ENCODE measurements around the gene MEIS2.

MEIS2 gene

GRCh38 chr15:36942248-36942827 lies 158.0 kb downstream of the MEIS2 start:
- no peak overlapping the region for H3K4me3 ChIP-seq (ENCODE audit: low read length)
- no peak for DNase-seq (ENCODE audit: low read depth)
- TF ChIP-seq, protein P1, sequence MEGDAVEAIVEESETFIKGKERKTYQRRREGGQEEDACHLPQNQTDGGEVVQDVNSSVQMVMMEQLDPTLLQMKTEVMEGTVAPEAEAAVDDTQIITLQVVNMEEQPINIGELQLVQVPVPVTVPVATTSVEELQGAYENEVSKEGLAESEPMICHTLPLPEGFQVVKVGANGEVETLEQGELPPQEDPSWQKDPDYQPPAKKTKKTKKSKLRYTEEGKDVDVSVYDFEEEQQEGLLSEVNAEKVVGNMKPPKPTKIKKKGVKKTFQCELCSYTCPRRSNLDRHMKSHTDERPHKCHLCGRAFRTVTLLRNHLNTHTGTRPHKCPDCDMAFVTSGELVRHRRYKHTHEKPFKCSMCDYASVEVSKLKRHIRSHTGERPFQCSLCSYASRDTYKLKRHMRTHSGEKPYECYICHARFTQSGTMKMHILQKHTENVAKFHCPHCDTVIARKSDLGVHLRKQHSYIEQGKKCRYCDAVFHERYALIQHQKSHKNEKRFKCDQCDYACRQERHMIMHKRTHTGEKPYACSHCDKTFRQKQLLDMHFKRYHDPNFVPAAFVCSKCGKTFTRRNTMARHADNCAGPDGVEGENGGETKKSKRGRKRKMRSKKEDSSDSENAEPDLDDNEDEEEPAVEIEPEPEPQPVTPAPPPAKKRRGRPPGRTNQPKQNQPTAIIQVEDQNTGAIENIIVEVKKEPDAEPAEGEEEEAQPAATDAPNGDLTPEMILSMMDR (IDR thresholded peaks at IDR 0.05; ENCODE audit: insufficient read depth, low read depth, low read length, missing control alignments): no peak

DNA sequence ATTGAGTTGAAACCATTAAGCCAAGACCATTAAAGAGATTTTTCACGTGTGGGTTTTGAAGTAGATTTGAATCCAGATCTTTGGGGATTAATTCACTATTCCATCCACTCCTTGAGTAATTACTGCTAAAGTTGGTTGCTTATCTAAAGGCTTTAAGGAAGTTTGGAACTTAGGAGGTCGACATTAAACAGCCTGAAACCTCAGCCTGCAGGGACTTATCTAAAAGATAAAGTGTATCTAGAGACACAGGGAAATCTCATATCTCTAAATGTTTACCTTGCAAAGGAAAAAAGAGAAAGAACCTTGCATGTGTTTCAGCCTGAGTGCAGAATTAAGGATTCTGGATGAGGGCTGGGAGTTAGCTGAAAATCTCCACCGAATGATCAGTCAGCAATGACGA lies 158.6 kb downstream of the MEIS2 start:
- TF ChIP-seq, protein P1 (IDR thresholded peaks at IDR 0.05; ENCODE audit: insufficient read depth, low read depth, low read length, missing control alignments): no peak
- no peak overlapping the region for H3K4me3 ChIP-seq (ENCODE audit: low read length)
- no peak for DNase-seq (ENCODE audit: low read depth)

DNA sequence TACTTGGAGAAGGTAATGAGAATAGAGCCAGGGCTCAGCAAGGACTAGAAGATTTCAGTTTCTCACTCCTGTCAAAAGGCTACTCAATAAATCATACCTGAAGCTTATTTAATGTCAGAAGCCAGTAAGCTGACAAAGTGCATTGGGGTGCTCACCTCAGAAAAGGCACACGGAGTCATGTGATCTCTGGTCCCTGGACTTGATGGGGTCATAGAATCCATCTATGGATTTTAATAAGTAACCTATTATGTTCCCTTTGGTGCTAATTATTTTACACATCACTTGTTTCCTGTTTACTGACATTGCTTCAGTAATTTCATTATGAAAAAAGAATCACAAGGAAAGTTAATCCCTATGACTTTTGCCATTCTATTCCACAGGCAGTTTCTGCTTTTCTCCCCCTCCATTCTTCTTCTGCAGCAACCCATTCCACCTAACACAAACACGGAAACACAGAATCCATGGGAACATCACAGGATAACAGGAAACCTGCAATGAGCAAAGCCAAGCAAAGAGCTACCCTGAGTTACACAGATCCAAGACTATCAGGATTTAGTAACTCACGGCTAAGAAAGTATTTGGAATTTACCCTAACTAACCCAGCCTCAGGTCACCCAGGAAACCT lies 159.6 kb downstream of the MEIS2 start:
- no peak overlapping the region for H3K4me3 ChIP-seq (ENCODE audit: low read length)
- TF ChIP-seq, protein P1 (IDR thresholded peaks at IDR 0.05; ENCODE audit: insufficient read depth, low read depth, low read length, missing control alignments): no peak
- no peak for DNase-seq (ENCODE audit: low read depth)

DNA sequence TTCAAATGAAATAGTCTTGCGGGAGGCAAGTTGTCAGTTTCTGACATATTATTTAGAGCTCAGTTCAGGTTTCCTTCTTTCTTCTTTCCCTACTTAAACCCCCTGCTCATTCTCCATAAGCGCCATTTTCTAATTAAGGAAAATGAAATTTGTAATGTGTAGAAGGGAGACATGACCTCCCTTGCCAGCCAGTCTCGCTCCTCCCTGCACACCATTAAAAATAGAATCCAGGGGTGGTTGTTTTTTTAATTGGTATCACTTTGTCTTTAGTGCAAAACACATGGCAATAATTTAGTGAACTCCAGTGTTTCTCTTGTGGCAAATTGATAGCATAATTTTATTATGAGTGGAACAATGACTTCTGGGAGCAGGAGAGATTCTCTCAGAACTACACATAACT lies 160.1 kb downstream of the MEIS2 start:
- TF ChIP-seq, protein P1 (IDR thresholded peaks at IDR 0.05; ENCODE audit: insufficient read depth, low read depth, low read length, missing control alignments): no peak

GRCh38 chr15:36938764-36939163 lies 161.6 kb downstream of the MEIS2 start:
- no peak for DNase-seq (ENCODE audit: low read depth)
- no peak overlapping the region for H3K4me3 ChIP-seq (ENCODE audit: low read length)
- TF ChIP-seq, protein P1 (IDR thresholded peaks at IDR 0.05; ENCODE audit: insufficient read depth, low read depth, low read length, missing control alignments): no peak

More for the DNA sequence above, 160.1 kb downstream of the MEIS2 start:
- no peak overlapping the region for H3K4me3 ChIP-seq (ENCODE audit: low read length)
- DNase-seq (ENCODE audit: low read depth): no peak

DNA sequence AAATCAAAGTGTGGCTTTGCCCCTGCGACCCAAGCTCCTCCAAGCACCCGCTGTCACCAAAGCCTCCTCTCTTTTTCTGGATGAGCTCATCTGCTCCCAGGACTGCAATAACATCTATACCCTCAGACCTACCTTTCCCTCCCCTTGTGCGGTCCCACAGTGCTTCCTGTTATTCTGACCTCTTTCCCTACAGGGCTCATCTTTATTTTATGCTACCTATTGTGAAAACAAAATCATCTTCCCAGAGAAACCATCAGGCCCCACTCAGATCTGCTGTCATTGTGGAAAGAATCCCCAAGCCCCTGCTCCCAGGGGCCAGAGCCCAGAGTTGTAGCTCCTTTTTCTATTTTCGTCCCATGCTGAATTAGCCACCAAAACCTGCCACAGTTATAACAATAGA lies 162.2 kb downstream of the MEIS2 start:
- H3K4me3 ChIP-seq (ENCODE audit: low read length): no peak overlapping the region
- no peak for DNase-seq (ENCODE audit: low read depth)
- TF ChIP-seq, protein P1 (IDR thresholded peaks at IDR 0.05; ENCODE audit: insufficient read depth, low read depth, low read length, missing control alignments): no peak

- no peak for DNase-seq (ENCODE audit: low read depth)
- TF ChIP-seq, protein P1 (IDR thresholded peaks at IDR 0.05; ENCODE audit: insufficient read depth, low read depth, low read length, missing control alignments): no peak
- no peak overlapping the region for H3K4me3 ChIP-seq (ENCODE audit: low read length)
Measured at GRCh38 chr15:36936613-36937012, 163.7 kb downstream of the MEIS2 start.

All from epithelial cell of esophagus (primary cell).